HG02981 (cell line): ENCODE results near the gene HOMER3.
"Not testable (repeated sequence)": the region's sequence is repeated elsewhere in the genome, so short reads cannot be mapped to it uniquely, and the experiment has no call there.

Experiments
- ATAC-seq: cut with Tn5 transposase; IDR thresholded peaks from one replicate; pipeline ENCODE4 v1.9.1; 2021; ENCODE audit warnings: mild to moderate bottlenecking, moderate library complexity; ENCODE audit not compliant: unreplicated experiment

HOMER3 gene

DNA sequence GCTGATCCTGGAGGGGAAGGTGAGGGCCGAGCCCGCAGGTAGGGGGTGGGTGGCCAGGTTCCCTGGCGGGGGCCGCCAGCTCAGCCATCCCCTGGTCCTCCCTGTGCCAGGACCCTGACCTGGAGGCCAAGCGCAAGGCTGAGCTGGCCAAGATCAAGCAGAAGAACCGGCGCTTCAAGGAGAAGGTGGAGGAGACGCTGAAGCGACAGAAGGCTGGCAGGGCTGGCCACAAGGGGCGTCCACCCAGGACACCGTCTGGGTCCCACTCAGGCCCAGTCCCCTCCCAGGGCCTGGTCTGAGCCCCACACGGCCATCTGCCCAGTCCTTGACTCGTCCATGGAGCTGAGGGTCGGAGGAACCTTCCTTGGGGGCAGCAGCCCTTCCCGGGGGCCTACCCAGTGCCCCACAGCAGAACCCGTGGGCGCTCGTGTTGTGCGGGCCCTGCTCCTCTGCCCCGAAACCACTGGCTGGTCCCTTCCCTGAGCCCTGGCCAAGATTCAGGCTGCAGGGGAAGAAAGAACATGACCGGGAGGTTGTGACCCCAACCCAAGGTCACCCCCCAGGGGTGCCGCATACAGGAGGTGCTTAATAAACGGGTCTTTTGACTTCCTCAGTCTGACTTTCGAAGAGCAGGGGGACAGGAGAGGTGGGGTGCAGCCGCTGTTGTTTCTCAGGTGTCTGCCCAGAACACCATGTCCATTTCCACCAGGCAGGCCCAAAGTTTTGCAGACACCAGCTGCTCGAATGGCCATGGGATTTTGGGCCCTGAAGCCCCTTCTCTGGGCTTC, 12.8 kb downstream of the HOMER3 start:
- ATAC-seq, result no peak

GRCh38 chr19:18924684-18925213, 16.3 kb downstream of the HOMER3 start:
- ATAC-seq, result no peak

- ATAC-seq, result no peak
These were observed 18.6 kb downstream of the HOMER3 start for GRCh38 chr19:18922228-18922985.

- ATAC-seq, result no peak
These were observed 19.4 kb downstream of the HOMER3 start for GRCh38 chr19:18921593-18921992.

DNA sequence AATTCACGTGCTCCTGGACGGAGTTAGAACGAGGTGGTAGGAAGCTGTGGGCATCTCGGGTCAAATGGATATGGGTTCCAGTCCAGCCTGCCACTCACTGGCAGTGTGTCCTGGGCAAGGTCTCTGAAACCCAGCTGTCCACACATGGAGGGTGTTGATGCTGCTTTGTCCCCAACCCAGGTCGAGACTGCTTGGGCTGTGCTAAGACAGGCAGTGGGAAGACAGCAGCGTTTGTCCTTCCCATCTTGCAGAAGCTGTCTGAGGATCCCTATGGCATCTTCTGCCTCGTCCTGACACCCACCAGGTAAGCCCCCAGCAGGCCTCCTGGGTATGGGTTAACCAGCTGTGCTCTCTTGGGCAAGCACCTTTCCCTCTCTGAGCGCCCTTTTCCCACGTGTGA, 20.6 kb downstream of the HOMER3 start:
- no peak for ATAC-seq

DNA sequence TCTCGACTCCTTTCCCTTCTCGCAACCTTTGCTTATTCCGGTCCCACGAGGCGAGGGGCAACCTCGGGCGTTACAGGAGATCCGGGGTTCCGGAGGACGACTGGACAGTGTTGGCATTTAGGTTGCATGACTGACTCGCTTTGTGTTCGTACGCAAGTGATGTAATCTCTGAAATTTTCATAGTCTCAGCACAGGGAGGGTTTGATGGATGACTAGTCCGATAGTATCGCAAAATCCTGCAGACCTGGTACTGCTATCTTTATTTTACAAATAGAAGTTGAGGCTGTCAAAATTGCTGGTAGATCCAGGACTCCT, 21.2 kb downstream of the HOMER3 start:
- no peak for ATAC-seq

- ATAC-seq, result peak; percentile 88
These were observed 21.7 kb downstream of the HOMER3 start, which contains the start of the genes COPE and DDX49 for GRCh38 chr19:18919086-18919899. COPE (minus strand) TSS chr19:18919387; CDS start chr19:18919348, 39 bp downstream. DDX49 (plus strand) TSS chr19:18919715; CDS start chr19:18919742, 27 bp downstream.

DNA sequence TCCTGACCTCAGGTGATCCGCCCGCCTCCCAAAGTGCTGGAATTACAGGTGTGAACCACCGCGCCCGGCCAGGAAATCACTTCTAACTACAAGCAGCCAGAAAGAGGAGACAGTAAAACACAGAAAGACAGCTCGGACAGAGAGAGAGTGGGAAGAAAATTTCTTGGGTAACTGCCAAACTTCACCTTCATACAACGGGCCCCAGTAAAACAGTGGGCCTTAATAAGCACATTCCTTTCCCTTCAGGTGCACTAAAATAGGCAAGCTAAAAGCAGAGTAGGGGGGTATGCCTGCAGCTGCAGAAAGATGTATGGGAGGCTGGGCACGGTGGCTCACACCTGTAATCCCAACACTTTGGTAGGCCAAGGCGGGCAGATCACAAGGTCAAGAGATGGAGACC, 23.4 kb downstream of the HOMER3 start:
- ATAC-seq, result not testable (repeated sequence)

DNA sequence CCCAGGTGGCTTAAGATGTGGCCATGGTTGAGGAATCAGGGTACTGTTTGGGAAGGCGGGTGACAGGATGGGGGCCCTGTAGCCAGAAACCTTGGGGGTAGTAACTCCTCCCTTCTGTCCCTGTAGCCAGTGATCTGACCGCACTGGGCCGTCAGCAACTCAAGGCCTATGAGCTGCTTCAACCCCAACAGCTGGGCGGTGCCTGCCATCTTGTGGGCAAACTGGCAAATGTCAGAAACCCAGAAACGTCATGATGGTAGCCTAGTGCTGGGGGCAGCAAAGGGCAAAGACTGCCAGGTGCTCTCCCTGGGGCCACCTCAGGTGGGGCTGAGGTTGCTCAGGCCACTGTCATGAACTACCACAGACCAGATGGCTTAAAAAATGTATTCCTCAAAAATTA, 25.4 kb downstream of the HOMER3 start:
- no peak for ATAC-seq

GRCh38 chr19:18913466-18913865, 27.6 kb downstream of the HOMER3 start:
- no peak for ATAC-seq

DNA sequence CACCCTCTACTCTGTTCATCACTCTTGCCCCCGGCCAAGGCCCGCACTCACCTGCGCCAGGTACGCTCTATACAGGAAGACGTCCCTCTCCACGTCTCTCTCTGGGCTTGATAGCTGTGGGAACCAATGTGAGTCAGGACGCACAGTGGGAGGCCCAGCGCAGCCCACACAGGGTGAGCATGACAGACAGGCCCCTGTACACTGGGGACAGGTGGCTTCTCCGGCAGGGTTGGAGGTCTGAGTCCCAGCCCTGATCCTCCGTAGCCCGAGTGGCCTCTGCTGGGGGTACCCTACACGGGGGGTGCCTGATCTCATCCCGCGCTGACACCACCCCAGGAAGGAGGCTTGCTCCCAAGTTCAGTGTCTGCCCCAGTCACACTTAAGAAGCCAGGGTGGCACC, 28.1 kb downstream of the HOMER3 start:
- ATAC-seq, result no peak

DNA sequence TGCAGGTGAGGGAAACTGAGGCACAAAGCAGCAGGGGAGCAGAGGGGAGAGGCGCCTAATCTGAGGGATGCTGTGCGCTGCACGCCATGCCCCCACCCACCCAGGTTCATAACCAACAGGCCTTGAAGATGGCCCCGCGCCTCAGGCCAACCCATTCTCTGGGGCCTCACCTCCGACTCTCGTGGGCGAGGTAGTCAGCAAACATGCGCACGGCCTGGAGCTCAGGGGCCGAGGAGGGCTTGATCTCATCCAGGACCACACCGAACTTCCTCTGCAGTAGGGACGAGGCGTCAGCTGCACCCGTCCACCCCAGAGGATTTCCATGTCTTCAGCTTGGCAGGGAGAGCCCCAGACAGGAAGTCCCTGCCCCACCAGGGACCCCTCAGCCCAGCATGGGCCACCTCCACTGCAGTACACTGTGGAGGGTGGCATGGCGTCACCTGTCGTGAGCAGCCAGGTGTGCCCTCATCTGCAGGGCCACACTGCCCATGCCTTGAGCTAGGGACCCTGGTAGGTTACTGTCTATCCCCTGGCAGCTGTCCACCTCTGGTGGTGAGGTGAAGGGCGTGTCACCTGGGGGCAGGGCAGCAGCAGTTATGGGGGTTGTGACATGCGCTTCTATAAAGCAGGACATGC, 30.1 kb downstream of the HOMER3 start:
- no peak for ATAC-seq

DNA sequence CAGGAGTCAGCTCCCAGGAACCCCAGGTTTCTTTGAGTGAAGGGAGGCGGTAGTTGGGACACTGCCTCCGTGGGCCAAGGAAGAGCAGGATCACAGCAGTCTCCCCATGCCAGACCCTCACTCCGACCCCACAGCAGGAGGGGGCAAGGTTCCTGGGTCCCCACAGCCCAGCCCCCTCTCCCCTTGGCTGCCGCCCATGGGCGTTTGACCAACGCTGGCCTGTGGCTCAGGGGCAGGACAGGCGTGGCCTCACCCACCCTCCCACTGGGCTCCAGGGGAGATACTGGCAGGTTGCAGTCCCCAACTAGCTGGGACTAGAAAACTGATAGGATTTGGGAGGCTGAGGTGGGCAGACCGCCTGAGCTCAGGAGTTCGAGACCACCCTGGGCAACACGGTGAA, 31.0 kb downstream of the HOMER3 start:
- ATAC-seq, result no peak

DNA sequence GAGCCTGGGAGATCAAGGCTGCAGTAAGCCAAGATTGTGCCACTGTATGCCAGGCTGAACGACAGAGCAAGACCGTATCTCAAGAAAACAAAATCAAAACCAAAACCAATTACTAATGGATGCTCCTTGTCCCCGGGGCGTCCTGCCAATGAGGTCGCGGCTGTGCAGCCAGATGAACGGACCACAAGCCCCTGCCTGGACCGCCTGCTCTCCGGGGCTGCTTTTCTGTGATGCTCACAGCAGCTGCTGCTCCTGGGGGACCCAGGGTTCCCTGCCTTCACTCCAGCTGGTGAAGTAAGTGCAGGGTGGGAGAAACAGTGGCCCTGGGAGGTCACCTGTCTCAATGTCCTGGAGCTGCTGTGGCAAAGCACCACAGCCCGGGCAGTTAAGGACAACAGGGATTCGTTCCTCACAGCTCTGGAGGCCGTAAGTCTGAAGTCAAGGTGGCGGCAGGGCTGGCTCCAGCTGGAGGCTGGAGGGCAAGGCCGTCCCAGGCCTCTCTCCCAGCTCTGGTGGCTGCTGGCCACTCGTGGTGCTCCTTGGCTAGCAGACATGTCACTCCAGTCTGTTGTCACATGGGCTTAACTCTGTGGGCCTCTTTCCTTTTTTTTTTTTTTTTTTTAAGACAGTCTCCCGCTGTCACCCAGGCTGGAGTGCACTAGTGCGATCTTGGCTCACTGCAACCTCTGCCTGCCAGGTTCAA, 31.9 kb downstream of the HOMER3 start:
- ATAC-seq, result no peak

DNA sequence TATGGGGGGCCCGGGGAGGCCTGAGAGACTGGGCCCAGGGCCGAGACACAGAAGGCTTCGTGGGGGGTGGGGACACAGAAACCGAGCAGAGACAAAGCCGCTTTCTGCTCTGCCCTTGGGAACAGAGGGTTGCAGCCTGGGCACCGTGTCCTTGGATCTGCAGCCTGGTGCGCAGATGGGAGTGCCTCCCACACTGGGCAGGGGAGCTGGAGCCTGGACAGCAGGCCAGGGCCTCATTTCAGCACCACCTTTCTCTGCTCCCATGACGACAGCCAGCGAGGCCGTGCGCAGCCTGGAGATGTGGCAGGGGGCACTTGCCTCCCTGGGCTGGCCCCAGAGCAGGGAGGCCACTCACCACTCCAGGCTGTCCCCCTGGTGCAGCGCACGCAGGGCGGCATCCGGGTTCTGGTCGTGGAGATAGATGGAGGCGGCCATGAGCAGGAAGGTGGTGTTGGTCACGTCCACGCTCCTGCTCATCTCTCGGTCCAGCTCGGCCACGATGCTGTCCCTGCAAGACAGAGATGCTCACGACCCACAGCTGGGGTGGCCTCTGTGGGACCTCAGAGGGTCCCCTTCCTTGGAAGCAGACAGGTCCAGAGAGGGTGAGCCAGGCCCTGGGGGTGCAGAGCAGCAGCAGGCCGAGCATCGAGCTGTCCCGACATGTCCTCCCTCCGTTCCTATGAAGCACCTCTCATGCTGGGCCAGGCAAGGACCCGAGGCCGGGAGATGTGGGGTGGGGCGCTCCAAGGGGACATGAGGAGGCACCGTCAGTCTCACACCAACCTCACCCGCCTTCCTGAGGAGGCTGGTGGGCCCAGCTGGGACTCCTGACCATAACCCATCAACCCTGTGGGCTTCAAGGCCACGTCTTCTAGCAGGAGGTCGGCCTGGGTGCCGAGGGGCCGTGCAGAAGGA, 34.2 kb downstream of the HOMER3 start:
- no peak for ATAC-seq

DNA sequence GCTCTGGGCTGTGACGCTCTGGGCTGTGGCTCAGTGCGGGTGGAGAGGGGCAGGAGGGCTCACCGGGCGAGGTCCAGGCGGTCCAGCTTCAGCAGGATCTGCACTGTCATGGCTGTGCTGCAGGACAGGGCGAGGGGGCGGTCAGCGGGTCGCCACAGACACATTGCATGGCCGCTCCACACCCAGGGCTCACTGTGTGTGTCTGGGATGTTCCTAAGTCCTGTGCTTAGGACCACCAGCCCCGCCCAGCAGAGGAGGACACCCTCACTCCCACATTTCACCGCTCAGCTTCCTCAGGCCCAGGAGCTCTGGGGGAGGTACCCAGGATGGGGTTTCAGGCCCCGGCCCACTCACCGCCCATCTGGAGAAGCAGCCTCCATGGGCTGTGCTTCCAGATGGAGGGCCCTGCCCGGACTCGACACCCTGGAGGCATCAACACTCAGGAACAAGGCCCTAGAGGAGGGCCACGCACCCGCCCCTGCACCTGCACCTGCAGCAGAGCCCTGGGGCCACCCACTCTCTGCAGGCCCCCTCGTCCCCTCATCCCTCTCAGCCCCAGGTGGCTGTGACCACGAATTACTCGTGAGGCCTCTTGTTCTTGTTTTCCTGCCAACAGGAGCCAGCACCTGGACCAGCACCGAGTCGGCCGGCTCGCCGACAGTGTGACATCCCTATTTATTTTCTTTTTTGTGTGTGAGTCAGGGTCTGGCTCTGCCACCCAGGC, 35.3 kb downstream of the HOMER3 start:
- ATAC-seq, result no peak

- ATAC-seq, result no peak
These were observed 36.0 kb downstream of the HOMER3 start for GRCh38 chr19:18905058-18905456.

DNA sequence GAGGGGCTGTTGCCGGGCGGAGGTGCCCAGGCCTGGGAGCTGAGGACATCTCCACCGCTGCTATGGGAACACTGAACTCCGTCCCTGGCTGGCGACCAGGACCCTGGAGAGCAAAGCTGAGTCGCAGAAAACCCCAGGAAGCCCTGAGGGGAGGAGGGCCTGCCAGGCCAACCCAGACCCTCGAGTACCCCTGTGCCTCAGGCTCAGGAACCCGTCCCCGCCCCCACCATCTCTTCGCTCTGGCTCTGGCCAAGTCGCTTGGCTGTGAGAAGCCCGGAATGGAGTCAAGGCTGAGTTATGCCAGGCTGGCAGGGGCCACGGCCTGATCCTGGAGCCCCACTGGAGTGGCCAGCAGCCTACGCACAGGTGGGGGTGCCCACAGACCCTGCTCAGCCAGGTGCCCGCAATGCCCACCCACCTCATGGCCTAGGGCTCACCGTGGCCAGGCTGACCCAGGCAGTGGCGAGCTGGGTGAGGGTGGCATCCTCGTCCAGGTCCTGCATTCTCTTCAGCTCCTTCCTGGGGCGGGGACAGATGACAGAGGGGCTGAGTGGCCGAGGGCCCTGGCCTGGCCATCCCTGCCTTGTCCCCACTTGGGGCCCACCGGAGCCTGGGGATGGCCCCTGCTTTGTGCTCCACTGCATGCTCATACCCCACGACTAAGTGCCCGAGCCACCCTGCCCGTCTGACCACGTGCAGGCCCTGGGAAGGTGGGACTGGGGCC, 36.5 kb downstream of the HOMER3 start:
- ATAC-seq, result no peak
